ENCODE data around the gene LAMA3.

Gene LAMA3

GRCh38 chr18:23943903-23944624 lies 254.8 kb downstream of the LAMA3 start:
- DNase-seq = no peak

- DNase-seq = no peak
Measured at GRCh38 chr18:23945416-23946079, 256.3 kb downstream of the LAMA3 start.

DNA sequence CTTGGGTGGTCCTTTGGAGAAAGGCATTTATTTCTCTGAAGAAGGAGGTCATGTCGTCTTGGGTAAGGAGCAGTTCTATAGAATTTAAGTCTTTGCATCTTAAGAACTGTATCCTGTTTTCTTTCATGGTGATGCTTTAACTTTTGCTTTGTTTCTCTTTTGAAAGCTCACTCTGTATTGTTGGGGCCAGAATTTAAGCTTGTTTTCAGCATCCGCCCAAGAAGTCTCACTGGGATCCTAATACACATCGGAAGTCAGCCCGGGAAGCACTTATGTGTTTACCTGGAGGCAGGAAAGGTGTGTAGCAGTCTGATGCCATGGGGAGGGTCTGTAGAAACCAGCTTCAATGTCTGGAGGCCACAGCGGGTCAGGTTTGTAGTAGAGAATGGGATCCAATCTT lies 260.6 kb downstream of the LAMA3 start:
- DNase-seq = no peak

GRCh38 chr18:23950644-23951043 lies 261.4 kb downstream of the LAMA3 start:
- DNase-seq = no peak

GRCh38 chr18:23951206-23951605 lies 262.0 kb downstream of the LAMA3 start:
- no peak for DNase-seq

GRCh38 chr18:23953984-23954383 lies 264.7 kb downstream of the LAMA3 start:
- DNase-seq = no peak

DNA sequence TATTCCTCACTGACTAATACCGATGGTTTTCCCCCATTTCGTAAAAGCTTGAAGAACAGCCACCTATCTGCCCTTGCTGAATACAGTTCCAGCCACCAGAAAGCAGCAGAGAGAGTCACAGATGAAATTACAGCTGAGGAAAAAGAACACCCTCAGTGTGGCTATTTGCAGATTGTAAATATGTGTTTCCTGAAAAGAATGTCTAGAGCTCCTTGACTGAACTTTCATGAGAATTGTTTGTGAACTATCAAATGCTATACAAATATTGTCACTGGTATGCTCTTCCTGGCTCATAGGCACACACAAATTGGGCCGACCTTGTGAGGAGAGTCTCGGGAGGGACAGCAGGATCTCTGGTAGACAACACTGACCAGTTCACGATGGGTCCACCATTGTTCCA lies 267.2 kb downstream of the LAMA3 start:
- DNase-seq = no peak

- DNase-seq = no peak
Measured at GRCh38 chr18:23958036-23958435, 268.8 kb downstream of the LAMA3 start.

DNA sequence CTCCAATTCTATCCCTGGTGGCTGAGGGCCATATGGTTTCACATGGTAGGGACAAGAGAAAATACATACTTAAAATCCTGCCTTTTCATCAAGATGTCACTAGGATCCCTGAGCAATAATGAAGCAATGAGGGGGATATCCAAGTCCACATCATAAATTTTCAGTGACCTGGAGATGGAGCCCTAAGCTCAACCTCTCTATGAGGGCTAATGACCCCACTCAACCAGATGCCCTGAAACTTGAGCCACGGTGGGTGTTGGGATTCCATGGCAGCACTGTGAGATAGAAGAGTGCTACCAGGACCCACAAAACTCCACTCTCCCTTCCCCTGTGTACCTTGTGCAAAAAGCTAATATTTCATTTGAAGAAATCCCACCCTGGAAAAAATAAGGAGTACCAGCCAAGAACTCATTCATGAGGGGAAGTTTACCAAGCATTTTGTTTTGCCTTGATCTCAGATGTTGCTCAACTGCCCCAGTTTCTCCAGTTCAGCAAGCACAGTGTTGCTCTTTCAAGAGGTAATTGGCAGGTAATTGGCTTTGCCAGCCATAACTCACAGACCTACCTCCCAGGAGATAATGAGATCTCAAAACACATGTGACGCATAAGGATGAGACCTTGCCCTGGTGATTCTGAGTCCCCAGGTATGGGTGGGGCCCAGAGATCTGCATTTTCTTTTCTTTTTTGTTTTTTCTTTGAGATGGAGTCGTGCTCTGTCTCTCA lies 274.4 kb downstream of the LAMA3 start:
- DNase-seq = no peak

DNA sequence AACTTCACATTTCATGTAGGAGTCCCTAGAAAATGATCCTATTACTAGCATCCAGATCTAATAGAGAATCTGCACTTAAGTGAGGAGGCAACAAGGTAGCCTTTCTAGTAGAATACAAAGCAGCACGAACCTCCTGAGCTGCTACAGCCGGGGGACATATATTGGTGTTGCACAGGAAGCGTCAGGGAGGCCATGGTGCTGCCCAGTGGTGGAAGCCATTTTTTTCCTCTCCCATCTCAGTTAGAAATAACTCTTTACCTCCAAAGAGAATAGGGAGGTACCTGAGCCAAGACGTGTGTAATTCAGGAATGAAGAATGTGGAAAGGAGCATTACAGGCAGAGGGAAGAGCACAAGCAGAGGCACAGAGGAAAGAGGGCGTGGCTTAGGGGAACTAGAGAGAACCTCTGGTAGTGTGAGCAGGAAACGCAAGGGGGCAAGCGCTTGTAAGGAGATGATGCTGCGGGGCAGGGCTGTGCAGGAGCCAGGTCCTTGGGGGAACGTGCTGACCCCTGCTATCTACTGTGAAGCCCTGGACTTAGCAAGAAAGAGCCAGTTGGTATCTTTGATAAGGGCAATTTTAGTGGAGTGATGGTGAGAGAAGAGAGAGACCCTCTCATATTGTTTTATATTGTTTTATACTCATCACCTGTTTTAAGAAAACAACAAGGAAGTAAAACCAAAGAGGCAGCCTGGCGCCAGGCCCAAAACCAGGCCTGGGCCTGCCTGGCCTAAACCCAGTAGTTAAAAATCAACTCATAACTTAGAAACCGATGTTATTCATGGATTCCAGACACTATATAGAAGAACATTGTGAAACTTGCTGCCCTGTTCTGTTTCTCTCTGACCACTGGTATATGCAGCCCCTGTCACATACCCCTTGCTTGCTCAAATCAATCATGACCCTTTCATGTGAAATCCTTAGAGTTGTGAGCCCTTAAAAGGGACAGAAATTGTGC lies 275.3 kb downstream of the LAMA3 start:
- DNase-seq = peak; percentile 62 to 73

GRCh38 chr18:23966909-23967308 lies 277.7 kb downstream of the LAMA3 start:
- no peak for DNase-seq

GRCh38 chr18:23967321-23968089 lies 278.3 kb downstream of the LAMA3 start:
- peak; percentile 50 to 52 for DNase-seq

DNA sequence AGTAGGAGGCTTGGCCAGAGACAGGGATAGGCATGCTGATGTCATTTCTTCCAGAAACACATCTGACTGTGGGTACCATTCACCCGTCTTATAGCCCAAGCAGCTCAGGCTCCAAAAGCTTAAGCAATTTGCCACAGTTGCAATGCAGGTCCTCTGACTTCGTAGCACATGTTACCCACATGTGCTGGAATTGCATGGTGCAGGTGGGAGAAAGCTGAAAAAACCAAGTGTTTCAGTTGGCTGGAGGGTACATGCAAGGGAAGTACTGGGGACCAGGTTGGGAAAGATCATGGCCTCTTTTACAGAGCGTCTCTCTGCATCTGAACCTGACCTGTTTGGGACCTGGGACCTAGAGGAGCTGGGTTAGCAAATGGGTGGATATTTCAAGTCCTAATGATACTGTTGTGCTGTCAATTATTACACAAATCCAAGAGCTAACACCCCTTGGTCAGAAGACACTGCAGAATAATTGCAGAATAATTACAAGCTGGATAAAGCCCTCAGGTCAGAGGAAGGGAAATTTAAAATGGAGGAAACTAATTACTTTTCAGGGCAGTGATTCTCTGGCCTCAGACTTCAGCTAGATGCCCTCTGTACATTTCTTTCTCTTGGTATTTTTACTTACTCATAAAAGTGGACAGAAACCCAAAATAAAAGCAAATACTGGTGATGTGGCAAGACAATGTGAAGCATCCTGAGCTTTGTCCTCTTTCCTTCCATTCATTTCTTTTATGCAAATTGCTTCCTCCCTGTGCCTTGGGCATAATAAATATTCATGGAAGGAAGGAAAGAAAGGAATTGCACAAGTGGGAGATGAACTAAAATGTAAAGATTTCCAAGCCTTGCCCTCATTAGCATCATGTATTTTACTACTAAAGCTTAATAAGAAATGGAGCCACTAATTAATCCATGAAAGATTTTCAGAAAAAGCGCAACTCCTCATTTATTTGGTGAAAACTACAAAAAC lies 279.7 kb downstream of the LAMA3 start:
- no peak for DNase-seq

- DNase-seq = no peak
Measured at GRCh38 chr18:23969664-23970063, 280.4 kb downstream of the LAMA3 start.

DNA sequence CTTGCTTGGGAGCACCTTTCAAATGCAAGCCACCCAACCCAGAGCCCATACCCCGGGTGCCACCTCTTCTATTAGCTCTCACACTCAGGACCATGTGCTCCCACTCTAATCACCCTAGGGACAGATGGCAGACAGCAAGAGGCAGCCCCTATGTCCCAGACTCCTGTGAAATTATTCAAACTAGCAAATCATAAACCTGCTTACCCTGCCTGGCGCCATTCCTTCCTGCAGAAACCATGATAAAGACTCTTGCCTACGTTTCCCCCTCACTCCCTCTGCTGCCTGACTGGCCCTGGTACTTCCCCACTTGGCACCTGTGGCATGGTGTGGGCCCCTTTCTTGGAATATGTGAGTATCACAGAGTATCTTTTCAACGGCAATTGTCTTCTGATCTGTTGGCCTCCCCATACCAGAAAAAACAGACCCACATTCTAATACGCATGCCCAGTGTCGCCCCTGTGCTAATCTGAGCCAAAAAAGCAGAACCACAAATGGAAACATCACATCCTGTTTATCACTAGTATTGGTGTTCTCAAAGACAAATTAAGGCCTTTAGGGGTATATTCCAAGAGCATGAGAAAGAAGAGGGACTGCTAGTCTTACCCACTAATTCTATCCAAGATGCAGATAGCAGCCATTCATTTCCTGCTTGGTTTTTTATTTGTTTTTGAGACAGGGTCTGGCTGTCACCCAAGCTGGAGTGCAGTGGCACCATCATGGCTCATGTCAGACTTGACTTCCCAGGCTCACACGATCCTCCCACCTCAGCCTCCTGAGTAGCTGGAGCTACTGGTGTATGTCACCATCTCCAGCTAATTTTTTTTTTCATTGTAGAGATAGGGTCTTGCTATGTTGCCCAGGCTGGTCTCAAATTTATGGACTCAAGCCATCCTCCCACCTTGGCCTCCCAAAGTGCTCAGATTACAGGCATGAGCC lies 281.2 kb downstream of the LAMA3 start:
- peak; percentile 83 to 89 for DNase-seq

- no peak for DNase-seq
Measured at GRCh38 chr18:23971097-23971440, 281.8 kb downstream of the LAMA3 start.

- DNase-seq = no peak
Measured at GRCh38 chr18:23971666-23972230, 282.5 kb downstream of the LAMA3 start.

DNA sequence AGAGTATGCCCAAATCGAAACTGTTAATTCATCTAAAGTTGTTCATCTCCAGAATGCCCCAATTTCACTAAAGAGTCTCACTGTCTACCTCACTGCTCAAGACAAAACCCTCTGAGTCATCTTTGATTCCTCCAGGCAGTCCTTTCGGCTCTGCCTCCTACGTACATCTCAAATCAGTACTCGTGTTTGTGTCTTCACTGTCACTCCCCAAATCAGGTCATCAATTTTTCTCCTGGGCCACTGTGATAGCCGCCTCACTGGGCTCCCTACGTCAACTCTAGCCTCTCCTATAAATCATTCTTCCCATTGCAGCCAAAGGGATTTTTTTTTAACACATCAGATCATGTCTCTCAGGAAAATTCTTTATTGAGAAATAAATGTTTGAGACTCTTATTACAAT lies 283.2 kb downstream of the LAMA3 start:
- peak; percentile 34 to 70 for DNase-seq

GRCh38 chr18:23977103-23977502 lies 287.9 kb downstream of the LAMA3 start:
- no peak for DNase-seq
